PC-9 (cell line): Measurements from ENCODE around the gene VIPR1. TPM values are rescaled to one million over a fixed set of nuclear protein-coding genes. Genes with fewer than 3 reads are reported as not detected.

Experiments
- BruUV-seq: library from RNA; stranded (reverse); fragments of 400-500 nt; replicated peaks from 2 replicates; lab custom pipeline; 2021; lab: Mats Ljungman, UMichigan
- CTCF ChIA-PET: fragments of 300-600 bp; sonication (Branson Sonifier 250); formaldehyde crosslinking; loops from one replicate; lab custom pipeline; 2022; ENCODE audit warnings: antibody characterized with exemption; lab: Charles Lee
- POLR2A ChIA-PET: fragments of 300-600 bp; sonication (Branson Sonifier 250); formaldehyde crosslinking; loops from one replicate; lab custom pipeline; 2022; ENCODE audit warnings: antibody characterized with exemption; ENCODE audit not compliant: unreplicated experiment; lab: Charles Lee
- DNase-seq, 2 experiments: peaks; one replicate each; pipeline versions ENCODE4 v3.0.0 to v3.0.0-alpha.2; 2015 to 2022; ENCODE audit warnings: mixed read lengths in 1 of 2
- H2AFZ ChIP-seq: fragments of 200-600 bp; sonication (generic); 2 replicates; pipeline ENCODE4 v1.8.1; 2017; ENCODE audit warnings: antibody characterized with exemption
- H3F3A ChIP-seq: fragments of 200-600 bp; sonication (generic); 2 replicates; pipeline ENCODE4 v1.8.1; 2017; ENCODE audit warnings: antibody characterized with exemption, mild to moderate bottlenecking, low read depth; ENCODE audit not compliant: insufficient read depth
- H3K27ac ChIP-seq: fragments of 200-600 bp; sonication (generic); 2 replicates; pipeline ENCODE4 v1.6.1; 2016; ENCODE audit warnings: mixed run types
- H3K27me3 ChIP-seq: fragments of 200-600 bp; sonication (generic); 2 replicates; pipeline ENCODE4 v1.6.1; 2016; ENCODE audit warnings: low read depth, mixed run types; ENCODE audit not compliant: insufficient read depth
- H3K36me3 ChIP-seq: fragments of 200-600 bp; sonication (generic); 2 replicates; pipeline ENCODE4 v1.6.1; 2016; ENCODE audit warnings: low read depth, mixed run types
- H3K4me1 ChIP-seq: fragments of 200-600 bp; sonication (generic); replicated peaks from 2 replicates; pipeline ENCODE4 v1.6.1; 2016; ENCODE audit warnings: mixed run types; ENCODE audit not compliant: insufficient read depth
- H3K4me2 ChIP-seq: fragments of 200-600 bp; sonication (generic); 2 replicates; pipeline ENCODE4 v1.6.1; 2017; ENCODE audit warnings: mixed run types
- H3K4me3 ChIP-seq: fragments of 200-600 bp; sonication (generic); 2 replicates; pipeline ENCODE4 v1.6.1; 2016; ENCODE audit warnings: mixed run types
- H3K79me2 ChIP-seq: fragments of 200-600 bp; sonication (generic); 2 replicates; pipeline ENCODE4 v1.6.1; 2017; ENCODE audit warnings: low read depth, mixed run types
- H3K9me2 ChIP-seq: fragments of 200-600 bp; sonication (generic); 2 replicates; pipeline ENCODE4 v1.8.1; 2017; ENCODE audit warnings: mild to moderate bottlenecking; ENCODE audit not compliant: insufficient read depth
- H3K9me3 ChIP-seq: fragments of 200-600 bp; sonication (generic); 2 replicates; pipeline ENCODE4 v1.8.1; 2016; ENCODE audit warnings: low read depth; ENCODE audit not compliant: insufficient read depth
- H4K20me1 ChIP-seq: fragments of 200-600 bp; sonication (generic); 2 replicates; pipeline ENCODE4 v1.8.1; 2017; ENCODE audit not compliant: insufficient read depth
- EZH2 ChIP-seq: fragments of 200-600 bp; sonication (generic); IDR thresholded peaks from 2 replicates; pipeline ENCODE4 v1.8.0; 2017; ENCODE audit warnings: antibody characterized with exemption, low read depth
- intact Hi-C: fragments of 100-400 bp; cut with micrococcal nuclease; formaldehyde crosslinking; loops from one replicate; pipeline ENCODE4 v1.10.0; 2022; ENCODE audit not compliant: unreplicated experiment
- total RNA-seq: library from RNA; stranded (reverse); gene quantifications from 2 replicates; pipeline ENCODE4 v1.2.3, GENCODE V29; 2021
- TF ChIP-seq, protein P1 (sequence below): fragments of 200-600 bp; sonication (generic); conservative IDR thresholded peaks from 2 replicates; pipeline ENCODE4 v1.6.1; 2017; ENCODE audit warnings: mixed run types, antibody characterized with exemption, mild to moderate bottlenecking, moderate library complexity

VIPR1 gene
- total RNA-seq, 1 experiment from 2014 or later = 23.9 TPM

DNA sequence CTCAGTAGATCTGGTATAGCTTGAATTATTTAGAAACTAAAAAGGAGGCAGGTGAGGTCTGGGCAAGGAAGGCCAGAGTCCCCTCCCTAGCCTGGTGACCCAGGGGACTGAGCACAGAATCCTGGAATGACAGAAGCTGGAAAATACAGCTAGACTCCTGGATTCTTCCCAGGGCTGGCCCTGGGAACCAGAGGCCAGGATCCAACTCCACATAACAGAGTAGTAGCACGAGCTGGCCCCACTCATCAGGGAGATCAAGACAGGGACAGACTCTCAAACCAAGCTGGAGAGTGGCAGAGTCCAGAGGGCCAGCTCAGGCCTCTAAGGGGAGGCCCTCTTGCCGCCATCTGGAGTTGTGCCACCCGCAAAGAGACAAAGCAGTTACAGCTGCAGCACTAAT, 10.7 kb downstream of the VIPR1 start:
- no peak for DNase-seq
- Histone ChIP-seq H3K79me2 (no peaks in the 10 kb centered on the region), H3K4me1 (peaks cover 2% of the 10 kb centered on the region), H4K20me1 (no peaks in the 10 kb centered on the region), H3K27me3 (no peaks in the 10 kb centered on the region), H3F3A (no peaks in the 10 kb centered on the region), H3K4me3 (no peak overlapping the region), H3K4me2 (no peak overlapping the region), H3K9me3 (no peaks in the 10 kb centered on the region), H3K27ac (no peak overlapping the region), H3K9me2 (no peaks in the 10 kb centered on the region), H2AFZ (no peak overlapping the region), H3K36me3 (no peaks in the 10 kb centered on the region)
- BruUV-seq = no TSS peak
- intact Hi-C loops = no loop called here
- CTCF ChIA-PET = no interaction called here
- POLR2A ChIA-PET = no interaction called here
- TF ChIP-seq, protein P1, sequence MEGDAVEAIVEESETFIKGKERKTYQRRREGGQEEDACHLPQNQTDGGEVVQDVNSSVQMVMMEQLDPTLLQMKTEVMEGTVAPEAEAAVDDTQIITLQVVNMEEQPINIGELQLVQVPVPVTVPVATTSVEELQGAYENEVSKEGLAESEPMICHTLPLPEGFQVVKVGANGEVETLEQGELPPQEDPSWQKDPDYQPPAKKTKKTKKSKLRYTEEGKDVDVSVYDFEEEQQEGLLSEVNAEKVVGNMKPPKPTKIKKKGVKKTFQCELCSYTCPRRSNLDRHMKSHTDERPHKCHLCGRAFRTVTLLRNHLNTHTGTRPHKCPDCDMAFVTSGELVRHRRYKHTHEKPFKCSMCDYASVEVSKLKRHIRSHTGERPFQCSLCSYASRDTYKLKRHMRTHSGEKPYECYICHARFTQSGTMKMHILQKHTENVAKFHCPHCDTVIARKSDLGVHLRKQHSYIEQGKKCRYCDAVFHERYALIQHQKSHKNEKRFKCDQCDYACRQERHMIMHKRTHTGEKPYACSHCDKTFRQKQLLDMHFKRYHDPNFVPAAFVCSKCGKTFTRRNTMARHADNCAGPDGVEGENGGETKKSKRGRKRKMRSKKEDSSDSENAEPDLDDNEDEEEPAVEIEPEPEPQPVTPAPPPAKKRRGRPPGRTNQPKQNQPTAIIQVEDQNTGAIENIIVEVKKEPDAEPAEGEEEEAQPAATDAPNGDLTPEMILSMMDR = no peak
- no peak for TF ChIP-seq EZH2

DNA sequence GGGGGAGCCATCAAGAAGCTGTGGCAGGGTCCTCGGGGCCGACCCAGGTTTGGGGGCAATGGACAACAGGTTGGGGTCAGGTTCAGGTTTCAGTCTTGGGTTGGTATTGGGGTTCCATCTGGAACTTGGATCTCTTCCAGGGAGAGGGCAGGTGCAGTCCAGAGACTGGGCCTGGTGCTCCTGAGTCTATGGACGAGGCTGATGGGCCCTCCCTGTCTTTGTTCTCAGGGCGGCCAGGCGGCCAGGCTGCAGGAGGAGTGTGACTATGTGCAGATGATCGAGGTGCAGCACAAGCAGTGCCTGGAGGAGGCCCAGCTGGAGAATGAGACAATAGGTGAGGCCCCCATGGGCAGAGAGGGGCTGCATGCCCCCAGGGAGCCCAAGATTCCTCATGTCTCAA, 11.1 kb downstream of the VIPR1 start:
- POLR2A ChIA-PET = interaction anchor here (0.7 kb wide), 1 partner anchor 806 kb away, joined by 4 read pairs; no protein-coding TSS in a partner anchor
- CTCF ChIA-PET = no interaction called here
- no peaks in the 10 kb centered on the region for H3K79me2 ChIP-seq
- H3K4me2 ChIP-seq = no peak overlapping the region
- no peaks in the 10 kb centered on the region for H3F3A ChIP-seq
- no peak overlapping the region for H3K4me3 ChIP-seq
- H3K9me2 ChIP-seq = no peaks in the 10 kb centered on the region
- no peaks in the 10 kb centered on the region for H3K4me1 ChIP-seq
- H4K20me1 ChIP-seq = no peaks in the 10 kb centered on the region
- H3K27ac ChIP-seq = no peak overlapping the region
- H3K9me3 ChIP-seq = no peaks in the 10 kb centered on the region
- no peaks in the 10 kb centered on the region for H3K36me3 ChIP-seq
- intact Hi-C loops = no loop called here
- no peak for DNase-seq
- H3K27me3 ChIP-seq = no peaks in the 10 kb centered on the region
- no peak overlapping the region for H2AFZ ChIP-seq
- TF ChIP-seq, protein P1 = no peak
- no peak for TF ChIP-seq EZH2
- no TSS peak for BruUV-seq

DNA sequence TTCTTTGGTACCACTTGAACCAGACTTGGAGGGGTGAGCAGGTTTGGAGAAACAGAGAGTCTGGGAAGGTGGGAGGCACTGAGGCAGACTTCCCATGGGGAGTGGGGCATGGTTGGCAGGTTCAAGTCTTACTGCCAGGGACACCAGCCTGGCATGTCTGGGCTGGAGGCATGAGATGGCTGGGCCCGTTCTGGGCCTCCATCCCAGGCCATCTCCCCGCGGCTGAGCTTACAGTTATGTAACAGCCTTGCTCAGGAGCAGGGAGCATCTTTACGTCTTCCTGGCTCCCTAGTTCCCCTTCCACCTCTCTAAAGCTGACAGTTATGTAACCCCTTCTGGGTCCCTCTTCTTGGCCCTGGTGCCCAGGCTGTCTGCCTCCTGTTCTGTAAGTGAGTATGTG, 12.4 kb downstream of the VIPR1 start:
- intact Hi-C loops = no loop called here
- no peak for TF ChIP-seq EZH2
- TF ChIP-seq, protein P1 = no peak
- Histone ChIP-seq H3F3A (no peaks in the 10 kb centered on the region), H3K79me2 (no peaks in the 10 kb centered on the region), H3K36me3 (no peaks in the 10 kb centered on the region), H3K27me3 (no peaks in the 10 kb centered on the region), H3K4me1 (no peaks in the 10 kb centered on the region), H3K4me2 (no peak overlapping the region), H3K9me3 (no peaks in the 10 kb centered on the region), H3K9me2 (no peaks in the 10 kb centered on the region), H4K20me1 (no peaks in the 10 kb centered on the region), H3K4me3 (no peak overlapping the region), H2AFZ (no peak overlapping the region), H3K27ac (no peak overlapping the region)
- DNase-seq = no peak
- CTCF ChIA-PET = no interaction called here
- no TSS peak for BruUV-seq
- POLR2A ChIA-PET = no interaction called here
